SK-N-MC (cell line): ENCODE measurements around the gene MRPL51.

Experiments used
- EZH2 ChIP-seq: fragments of 200-600 bp; sonication (generic); IDR thresholded peaks from one replicate; pipeline ENCODE4 v1.6.1; 2017; ENCODE audit warnings: antibody characterized with exemption
- POLR2AphosphoS5 ChIP-seq: IDR thresholded peaks from 2 replicates; pipeline ENCODE4 v1.6.1; 2012; ENCODE audit warnings: mild to moderate bottlenecking, low read depth, low read length, borderline replicate concordance

GRCh38 chr12:6539707-6540134, 46.7 kb upstream of the MRPL51 start:
- TF ChIP-seq POLR2AphosphoS5 (no peak), EZH2 (no peak)
